Measurements from ENCODE around the gene GP1BB. TPM values are rescaled to one million over a fixed set of nuclear protein-coding genes. Genes with fewer than 3 reads are reported as not detected.

GP1BB gene
- total and polyA plus RNA-seq, 2 of the 13 experiments (the other 11 are each of a cell fraction or from before 2014, with no cell fraction given), result not detected

- TF ChIP-seq ZBTB39 (CRISPR knock-in tag; IDR thresholded peaks at IDR 0.05) (no peak), MXD4 (CRISPR knock-in tag; IDR thresholded peaks at IDR 0.05) (peak; percentile 21; the same call in 1 of the 2 replicates), ZBTB2 (CRISPR knock-in tag; IDR thresholded peaks at IDR 0.05; ENCODE audit: low read depth) (0 out of 2 replicates have a peak, but pooled peaks have one; percentile 21), MBD4 (IDR thresholded peaks at IDR 0.05; ENCODE audit: borderline replicate concordance, low read length) (no peak), PHF8 (CRISPR knock-in tag; IDR thresholded peaks at IDR 0.05) (peak; percentile 52), SPEN (CRISPR knock-in tag; IDR thresholded peaks at IDR 0.05; ENCODE audit: low read depth) (no peak; the same call in 1 of the 2 replicates), ZNF367 (CRISPR knock-in tag; IDR thresholded peaks at IDR 0.05; ENCODE audit: borderline replicate concordance) (no peak), ZBTB38 (CRISPR knock-in tag; IDR thresholded peaks at IDR 0.05) (peak; percentile 38; the same call in 1 of the 2 replicates), MXD1 (CRISPR knock-in tag; IDR thresholded peaks at IDR 0.05) (peak; percentile 72; the same call in 1 of the 2 replicates), SMC3 (IDR thresholded peaks at IDR 0.05; ENCODE audit: low read length) (no peak), ZXDC (CRISPR knock-in tag; IDR thresholded peaks at IDR 0.05) (0 out of 2 replicates have a peak, but pooled peaks have one; percentile 43), RNF2 (conservative IDR thresholded peaks at IDR 0.05; ENCODE audit: low read depth) (peak; percentile 75), ZNF704 (CRISPR knock-in tag; IDR thresholded peaks at IDR 0.05; ENCODE audit: borderline replicate concordance) (peak; percentile 71; the same call in 1 of the 2 replicates), ZNF225 (CRISPR knock-in tag; IDR thresholded peaks at IDR 0.05) (0 out of 2 replicates have a peak, but pooled peaks have one; percentile 45), SRSF9 (IDR thresholded peaks at IDR 0.05; ENCODE audit: borderline replicate concordance, insufficient read depth, low read depth, low read length, poor library complexity, severe bottlenecking) (no peak), ZBTB37 (CRISPR knock-in tag; IDR thresholded peaks at IDR 0.05) (no peak), ZNF781 (CRISPR knock-in tag; IDR thresholded peaks at IDR 0.05; ENCODE audit: borderline replicate concordance, not compliant biosample characterization) (no peak), ATAD3A (CRISPR knock-in tag; IDR thresholded peaks at IDR 0.05) (no peak)
Measured at GRCh38 chr22:19723232-19723982, at the start of gene GP1BB (continued).

Data from HepG2 (cell line).